Measurements from ENCODE around the gene LCN9. TPM values are rescaled to one million over a fixed set of nuclear protein-coding genes. Genes with fewer than 3 reads are reported as not detected.

Gene LCN9
- total and polyA plus RNA-seq, 9 of the 15 experiments (the other 6 are each of a cell fraction or from before 2014, with no cell fraction given), result not detected

DNA sequence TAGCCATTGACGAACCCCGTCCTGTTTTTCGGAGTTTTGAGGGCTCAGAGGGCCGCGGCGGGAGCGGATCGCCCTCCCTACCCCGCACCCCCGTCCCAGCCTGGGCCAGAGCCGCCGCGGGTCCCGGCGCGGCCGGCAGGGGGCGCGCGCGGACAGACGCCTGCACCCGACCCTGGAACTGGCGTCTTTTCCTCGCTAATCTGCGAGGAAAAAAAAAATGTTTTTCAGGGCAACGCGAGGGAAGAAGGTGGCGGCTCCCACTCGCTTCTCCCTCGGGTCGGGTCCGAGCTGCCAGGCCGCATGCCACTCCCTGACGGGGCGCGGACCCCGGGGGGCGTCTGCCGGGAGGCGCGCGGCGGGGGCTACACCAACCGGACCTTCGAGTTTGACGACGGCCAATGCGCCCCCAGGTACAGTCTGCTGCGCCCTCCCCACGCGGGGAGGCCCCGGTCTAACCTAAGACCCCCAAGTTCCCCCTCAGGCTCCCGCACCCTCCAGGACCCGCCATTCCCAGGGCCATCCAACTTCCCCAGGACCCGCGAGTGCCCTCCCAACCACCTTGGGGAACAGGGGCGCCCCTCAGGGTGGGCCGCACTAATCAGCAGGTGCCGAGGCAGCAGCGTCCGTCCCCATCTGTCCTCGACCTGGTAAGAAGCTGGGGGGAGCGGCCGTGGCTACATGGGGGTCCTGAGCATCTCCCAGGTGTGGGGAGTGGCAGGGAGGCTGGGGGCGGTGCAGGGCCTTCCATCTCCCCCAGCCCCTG lies 39.0 kb downstream of the LCN9 start, which contains the start of gene KCNT1 (continued):
- TF ChIP-seq, protein P1, sequence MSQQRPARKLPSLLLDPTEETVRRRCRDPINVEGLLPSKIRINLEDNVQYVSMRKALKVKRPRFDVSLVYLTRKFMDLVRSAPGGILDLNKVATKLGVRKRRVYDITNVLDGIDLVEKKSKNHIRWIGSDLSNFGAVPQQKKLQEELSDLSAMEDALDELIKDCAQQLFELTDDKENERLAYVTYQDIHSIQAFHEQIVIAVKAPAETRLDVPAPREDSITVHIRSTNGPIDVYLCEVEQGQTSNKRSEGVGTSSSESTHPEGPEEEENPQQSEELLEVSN (IDR thresholded peaks at IDR 0.05; ENCODE audit: borderline replicate concordance in 1 of 2, extremely low read depth in 1 of 2, insufficient read depth in 1 of 2, insufficient read length in 1 of 2, low read depth in 1 of 2, low read length in 1 of 2, poor library complexity in 1 of 2, severe bottlenecking in 1 of 2), result peak in 1 of 2 experiments; percentile 41
- TF ChIP-seq PURB (CRISPR knock-in tag; IDR thresholded peaks at IDR 0.05; ENCODE audit: low read depth) (no peak), BRD9 (IDR thresholded peaks at IDR 0.05; ENCODE audit: low read depth, partially characterized antibody) (no peak), ZEB2 (IDR thresholded peaks at IDR 0.05) (no peak), MAFG (tag; conservative IDR thresholded peaks at IDR 0.05) (no peak), KLF16 (IDR thresholded peaks at IDR 0.05) (0 out of 2 replicates have a peak, but pooled peaks have one; percentile 12), ZNF551 (CRISPR knock-in tag; IDR thresholded peaks at IDR 0.05) (no peak), PTRF (tag; IDR thresholded peaks at IDR 0.05) (no peak), TRIM28 (IDR thresholded peaks at IDR 0.05) (no peak), ZBTB7A (IDR thresholded peaks at IDR 0.05; ENCODE audit: borderline replicate concordance, control insufficient read depth, low read depth, low read length) (peak; percentile 44; the same call in 1 of the 2 replicates), KDM4B (IDR thresholded peaks at IDR 0.05; ENCODE audit: borderline replicate concordance in 2 of 2, low read depth in 1 of 2) (no peak), PYGO2 (tag; IDR thresholded peaks at IDR 0.05) (no peak), DMBX1 (CRISPR knock-in tag; IDR thresholded peaks at IDR 0.05; ENCODE audit: borderline replicate concordance) (no peak), TAF15 (IDR thresholded peaks at IDR 0.05; ENCODE audit: low read depth, low read length) (no peak), ZNF778 (CRISPR knock-in tag; IDR thresholded peaks at IDR 0.05) (no peak), KAT8 (IDR thresholded peaks at IDR 0.05; ENCODE audit: low read depth) (no peak)
- TF ChIP-seq, protein P2, sequence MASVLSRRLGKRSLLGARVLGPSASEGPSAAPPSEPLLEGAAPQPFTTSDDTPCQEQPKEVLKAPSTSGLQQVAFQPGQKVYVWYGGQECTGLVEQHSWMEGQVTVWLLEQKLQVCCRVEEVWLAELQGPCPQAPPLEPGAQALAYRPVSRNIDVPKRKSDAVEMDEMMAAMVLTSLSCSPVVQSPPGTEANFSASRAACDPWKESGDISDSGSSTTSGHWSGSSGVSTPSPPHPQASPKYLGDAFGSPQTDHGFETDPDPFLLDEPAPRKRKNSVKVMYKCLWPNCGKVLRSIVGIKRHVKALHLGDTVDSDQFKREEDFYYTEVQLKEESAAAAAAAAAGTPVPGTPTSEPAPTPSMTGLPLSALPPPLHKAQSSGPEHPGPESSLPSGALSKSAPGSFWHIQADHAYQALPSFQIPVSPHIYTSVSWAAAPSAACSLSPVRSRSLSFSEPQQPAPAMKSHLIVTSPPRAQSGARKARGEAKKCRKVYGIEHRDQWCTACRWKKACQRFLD (CRISPR knock-in tag; IDR thresholded peaks at IDR 0.05), result no peak
- TF ChIP-seq, protein P3, sequence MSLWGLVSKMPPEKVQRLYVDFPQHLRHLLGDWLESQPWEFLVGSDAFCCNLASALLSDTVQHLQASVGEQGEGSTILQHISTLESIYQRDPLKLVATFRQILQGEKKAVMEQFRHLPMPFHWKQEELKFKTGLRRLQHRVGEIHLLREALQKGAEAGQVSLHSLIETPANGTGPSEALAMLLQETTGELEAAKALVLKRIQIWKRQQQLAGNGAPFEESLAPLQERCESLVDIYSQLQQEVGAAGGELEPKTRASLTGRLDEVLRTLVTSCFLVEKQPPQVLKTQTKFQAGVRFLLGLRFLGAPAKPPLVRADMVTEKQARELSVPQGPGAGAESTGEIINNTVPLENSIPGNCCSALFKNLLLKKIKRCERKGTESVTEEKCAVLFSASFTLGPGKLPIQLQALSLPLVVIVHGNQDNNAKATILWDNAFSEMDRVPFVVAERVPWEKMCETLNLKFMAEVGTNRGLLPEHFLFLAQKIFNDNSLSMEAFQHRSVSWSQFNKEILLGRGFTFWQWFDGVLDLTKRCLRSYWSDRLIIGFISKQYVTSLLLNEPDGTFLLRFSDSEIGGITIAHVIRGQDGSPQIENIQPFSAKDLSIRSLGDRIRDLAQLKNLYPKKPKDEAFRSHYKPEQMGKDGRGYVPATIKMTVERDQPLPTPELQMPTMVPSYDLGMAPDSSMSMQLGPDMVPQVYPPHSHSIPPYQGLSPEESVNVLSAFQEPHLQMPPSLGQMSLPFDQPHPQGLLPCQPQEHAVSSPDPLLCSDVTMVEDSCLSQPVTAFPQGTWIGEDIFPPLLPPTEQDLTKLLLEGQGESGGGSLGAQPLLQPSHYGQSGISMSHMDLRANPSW (CRISPR knock-in tag; IDR thresholded peaks at IDR 0.05), result no peak
- TF ChIP-seq, protein P4, sequence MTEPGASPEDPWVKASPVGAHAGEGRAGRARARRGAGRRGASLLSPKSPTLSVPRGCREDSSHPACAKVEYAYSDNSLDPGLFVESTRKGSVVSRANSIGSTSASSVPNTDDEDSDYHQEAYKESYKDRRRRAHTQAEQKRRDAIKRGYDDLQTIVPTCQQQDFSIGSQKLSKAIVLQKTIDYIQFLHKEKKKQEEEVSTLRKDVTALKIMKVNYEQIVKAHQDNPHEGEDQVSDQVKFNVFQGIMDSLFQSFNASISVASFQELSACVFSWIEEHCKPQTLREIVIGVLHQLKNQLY (CRISPR knock-in tag; conservative IDR thresholded peaks at IDR 0.05), result no peak

All from K562 (cell line).